CD4-positive, alpha-beta T cell treated with Interleukin-4 for 1 hour (primary cell): ENCODE measurements around the gene ZFPL1.

Experiments
- DNase-seq, 2 donors: peaks; one replicate each; pipeline ENCODE4 v3.0.0-alpha.2; 2020 to 2022

The ZFPL1 gene

GRCh38 chr11:65083834-65084597, at the start of gene ZFPL1, which contains the start of gene CDCA5:
Gene ZFPL1 (plus strand): TSS chr11:65084222. CDS start chr11:65084699, 477 bp downstream.
Gene CDCA5 (minus strand): TSS chr11:65084040. CDS start chr11:65083978, 62 bp downstream.
- DNase-seq = peak; percentile 96

- no peak for DNase-seq
Measured at GRCh38 chr11:65034423-65034822, 49.6 kb upstream of the ZFPL1 start.

GRCh38 chr11:65035579-65035978, 48.4 kb upstream of the ZFPL1 start:
- no peak for DNase-seq

- DNase-seq = no peak
Measured at GRCh38 chr11:65036931-65037330, 47.1 kb upstream of the ZFPL1 start.

GRCh38 chr11:65040520-65040846, 43.5 kb upstream of the ZFPL1 start:
- no peak for DNase-seq

GRCh38 chr11:65040847-65041622, 43.0 kb upstream of the ZFPL1 start, which contains the start of gene SAC3D1:
Gene SAC3D1 (plus strand): TSS chr11:65041210. CDS start chr11:65041293, 83 bp downstream.
- DNase-seq = peak; percentile 90 to 91

- no peak for DNase-seq
Measured at GRCh38 chr11:65042891-65043290, 41.1 kb upstream of the ZFPL1 start.

- peak in 1 of 2 donors; percentile 37 for DNase-seq
Measured at GRCh38 chr11:65043881-65044501, 40.0 kb upstream of the ZFPL1 start.

- no peak for DNase-seq
Measured at GRCh38 chr11:65045061-65045460, 39.0 kb upstream of the ZFPL1 start.

- DNase-seq = no peak
Measured at GRCh38 chr11:65045728-65046127, 38.3 kb upstream of the ZFPL1 start.

- DNase-seq = peak in 1 of 2 donors; percentile 21
Measured at GRCh38 chr11:65047581-65048422, 36.2 kb upstream of the ZFPL1 start.

- DNase-seq = no peak
Measured at GRCh38 chr11:65051398-65051858, 32.6 kb upstream of the ZFPL1 start.

GRCh38 chr11:65053827-65054508, 30.1 kb upstream of the ZFPL1 start:
- peak; percentile 20 to 38 for DNase-seq

- DNase-seq = no peak
Measured at GRCh38 chr11:65055538-65055937, 28.5 kb upstream of the ZFPL1 start.

GRCh38 chr11:65056999-65057398, 27.0 kb upstream of the ZFPL1 start:
- DNase-seq = no peak

GRCh38 chr11:65057526-65057925, 26.5 kb upstream of the ZFPL1 start:
- DNase-seq = no peak

GRCh38 chr11:65058012-65058411, 26.0 kb upstream of the ZFPL1 start:
- no peak for DNase-seq

- no peak for DNase-seq
Measured at GRCh38 chr11:65058419-65059054, 25.5 kb upstream of the ZFPL1 start, which contains the start of gene NAALADL1. Gene NAALADL1 (minus strand): TSS chr11:65058553. CDS start chr11:65058521, 32 bp downstream.

- no peak for DNase-seq
Measured at GRCh38 chr11:65059523-65059922, 24.5 kb upstream of the ZFPL1 start.

GRCh38 chr11:65059959-65060824, 23.8 kb upstream of the ZFPL1 start:
- no peak for DNase-seq
